ENCODE data around the gene CYP4F11.
"Not testable (repeated sequence)": the region's sequence is repeated elsewhere in the genome, so short reads cannot be mapped to it uniquely, and the experiment has no call there.

The CYP4F11 gene

GRCh38 chr19:15936950-15937349 is 2.6 kb upstream of the CYP4F11 start:
- TF ChIP-seq, protein P1, sequence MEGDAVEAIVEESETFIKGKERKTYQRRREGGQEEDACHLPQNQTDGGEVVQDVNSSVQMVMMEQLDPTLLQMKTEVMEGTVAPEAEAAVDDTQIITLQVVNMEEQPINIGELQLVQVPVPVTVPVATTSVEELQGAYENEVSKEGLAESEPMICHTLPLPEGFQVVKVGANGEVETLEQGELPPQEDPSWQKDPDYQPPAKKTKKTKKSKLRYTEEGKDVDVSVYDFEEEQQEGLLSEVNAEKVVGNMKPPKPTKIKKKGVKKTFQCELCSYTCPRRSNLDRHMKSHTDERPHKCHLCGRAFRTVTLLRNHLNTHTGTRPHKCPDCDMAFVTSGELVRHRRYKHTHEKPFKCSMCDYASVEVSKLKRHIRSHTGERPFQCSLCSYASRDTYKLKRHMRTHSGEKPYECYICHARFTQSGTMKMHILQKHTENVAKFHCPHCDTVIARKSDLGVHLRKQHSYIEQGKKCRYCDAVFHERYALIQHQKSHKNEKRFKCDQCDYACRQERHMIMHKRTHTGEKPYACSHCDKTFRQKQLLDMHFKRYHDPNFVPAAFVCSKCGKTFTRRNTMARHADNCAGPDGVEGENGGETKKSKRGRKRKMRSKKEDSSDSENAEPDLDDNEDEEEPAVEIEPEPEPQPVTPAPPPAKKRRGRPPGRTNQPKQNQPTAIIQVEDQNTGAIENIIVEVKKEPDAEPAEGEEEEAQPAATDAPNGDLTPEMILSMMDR (IDR thresholded peaks at IDR 0.05): no peak
- H3K4me3 ChIP-seq: no peak overlapping the region
- H3K27ac ChIP-seq: no peak overlapping the region
- DNase-seq (ENCODE audit: low spot score): no peak

DNA sequence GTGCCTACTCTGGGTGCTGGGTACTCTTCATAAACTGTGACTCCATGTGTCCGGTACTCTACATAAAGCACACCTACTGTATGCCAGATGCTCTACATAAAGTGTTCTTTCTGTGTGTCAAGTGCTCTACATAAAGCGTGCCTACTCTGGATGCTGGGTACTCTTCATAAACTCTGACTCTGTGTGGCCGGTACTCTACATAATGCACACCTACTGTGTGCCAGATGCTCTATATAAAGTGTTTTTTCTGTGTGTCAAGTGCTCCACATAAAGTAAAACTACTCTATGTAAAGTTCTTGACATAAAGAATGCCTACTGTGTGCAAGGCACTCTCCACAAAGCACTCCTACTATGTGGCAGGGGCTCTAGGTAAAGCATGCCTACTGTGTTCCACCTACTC is 1.8 kb upstream of the CYP4F11 start:
- DNase-seq (ENCODE audit: low spot score): no peak
- Histone ChIP-seq H3K4me3 (no peak overlapping the region), H3K27ac (no peak overlapping the region)

DNA sequence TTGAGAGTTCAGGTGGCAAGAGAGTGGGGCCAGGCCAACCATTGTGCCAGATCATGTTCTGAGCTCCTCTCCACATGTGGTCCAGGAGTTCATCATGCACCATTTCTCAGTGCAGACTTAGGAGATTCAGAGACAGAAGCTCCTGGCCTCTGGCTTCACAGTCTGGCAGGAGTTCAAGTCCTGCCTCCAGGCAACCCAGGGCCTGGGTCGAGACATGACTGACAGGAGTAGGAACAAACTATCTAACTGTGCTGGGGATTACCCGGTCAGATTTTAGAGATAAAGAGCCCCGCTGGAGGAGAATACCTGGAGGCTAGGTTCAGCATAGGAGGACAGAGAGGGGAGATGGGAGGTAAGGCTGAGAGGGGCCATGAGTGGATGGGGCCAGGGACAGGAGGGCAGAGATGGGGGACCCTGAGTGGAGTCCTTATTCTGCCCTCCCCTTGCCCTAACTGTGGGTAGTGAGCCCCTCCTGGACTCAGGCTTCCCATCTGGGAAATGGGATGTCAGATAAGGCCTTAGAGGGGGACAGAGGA is 906 bp upstream of the CYP4F11 start:
- peak overlapping the region in 1 of 2 donors; percentile 78 for H3K27ac ChIP-seq
- no peak overlapping the region for H3K4me3 ChIP-seq
- TF ChIP-seq, protein P1 (IDR thresholded peaks at IDR 0.05): no peak
- no peak for DNase-seq (ENCODE audit: low spot score)

More for the DNA sequence above, 1.8 kb upstream of the CYP4F11 start:
- TF ChIP-seq, protein P1 (IDR thresholded peaks at IDR 0.05): no peak

GRCh38 chr19:15933761-15934331 is 483 bp downstream of the CYP4F11 start:
- peak overlapping the region in 1 of 2 donors; percentile 78 for H3K27ac ChIP-seq
- not testable (repeated sequence) for DNase-seq (ENCODE audit: low spot score)
- H3K4me3 ChIP-seq: peak overlapping the region; percentile 37

DNA sequence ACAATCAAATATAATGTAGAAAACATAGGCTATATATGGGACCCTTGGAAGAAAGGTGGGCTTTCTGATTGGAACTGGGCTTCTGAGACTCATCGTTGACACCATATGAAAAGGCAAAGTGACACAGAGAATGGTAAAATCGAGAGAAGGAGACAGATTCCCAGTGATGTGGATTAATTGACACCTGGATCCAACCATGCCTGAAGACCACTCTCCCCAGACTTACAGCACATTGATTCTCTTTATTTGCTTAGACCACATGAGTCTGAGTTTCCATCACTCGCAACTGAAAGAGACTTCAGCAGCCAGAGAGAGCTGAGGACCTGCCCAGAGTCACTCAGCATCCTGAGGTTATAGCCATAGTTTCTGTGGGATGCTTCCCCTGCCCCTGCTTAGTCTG is 6.0 kb downstream of the CYP4F11 start:
- Histone ChIP-seq H3K4me3 (no peak overlapping the region), H3K27ac (no peak overlapping the region)
- DNase-seq (ENCODE audit: low spot score): no peak
- TF ChIP-seq, protein P1 (IDR thresholded peaks at IDR 0.05): no peak

- Histone ChIP-seq H3K4me3 (no peak overlapping the region), H3K27ac (no peak overlapping the region)
- DNase-seq (ENCODE audit: low spot score): no peak
- TF ChIP-seq, protein P1 (IDR thresholded peaks at IDR 0.05): no peak
Measured at GRCh38 chr19:15926484-15926883, 7.8 kb downstream of the CYP4F11 start.

DNA sequence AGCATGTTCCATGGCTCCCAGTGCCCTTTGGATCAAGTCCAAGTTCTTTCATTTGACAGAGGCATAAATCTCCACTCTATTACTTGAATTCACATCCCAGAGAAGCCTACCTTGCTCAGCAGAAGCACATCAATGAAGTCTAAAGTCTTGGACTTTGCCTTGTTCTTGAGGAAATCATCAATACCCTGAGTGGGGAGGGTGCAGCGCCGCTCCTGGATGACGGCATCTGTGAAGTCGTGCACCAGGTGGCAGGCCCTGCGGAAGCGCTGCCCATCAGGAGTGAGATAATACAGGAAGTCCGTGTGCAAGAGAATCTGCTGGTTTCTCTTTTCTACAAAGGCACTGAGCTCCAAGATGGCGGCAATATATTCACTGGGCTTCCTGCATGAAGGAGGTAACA is 10.6 kb downstream of the CYP4F11 start:
- TF ChIP-seq, protein P1 (IDR thresholded peaks at IDR 0.05): no peak
- H3K27ac ChIP-seq: no peak overlapping the region
- DNase-seq (ENCODE audit: low spot score): no peak
- no peak overlapping the region for H3K4me3 ChIP-seq

Data from coronary artery (tissue), 2 donors.